Bronchial epithelial cell (primary cell): Measurements from ENCODE around the gene CMIP. TPM values are rescaled to one million over a fixed set of nuclear protein-coding genes. Genes with fewer than 3 reads are reported as not detected.

ENCODE experiments used
- DNase-seq: peaks from one replicate; pipeline ENCODE4 v3.0.0-alpha.2; 2010; ENCODE audit warnings: low read depth
- FAIRE-seq: peaks from 2 replicates; lab custom pipeline; 2011; peaks lifted over from hg19 to GRCh38; lab: Jason Lieb, UNC
- H3K27me3 ChIP-seq: 2 replicates; pipeline ENCODE4 v1.5.1; 2011; ENCODE audit warnings: low read length; ENCODE audit not compliant: control insufficient read depth, insufficient read depth
- H3K36me3 ChIP-seq: 2 replicates; pipeline ENCODE4 v1.5.1; 2011; ENCODE audit warnings: low read length; ENCODE audit not compliant: control insufficient read depth, insufficient read depth
- H3K4me3 ChIP-seq: 2 replicates; pipeline ENCODE4 v1.5.1; 2011; ENCODE audit warnings: mild to moderate bottlenecking, low read depth, low read length, control low read depth
- CTCF ChIP-seq: IDR thresholded peaks from 2 replicates; pipeline ENCODE4 v1.5.1; 2011; ENCODE audit warnings: mild to moderate bottlenecking, moderate library complexity, low read length, control low read depth, inconsistent platforms; ENCODE audit not compliant: insufficient read depth, severe bottlenecking
- total RNA-seq: library from RNA; depleted of rRNA; stranded (reverse); fragments of >200 nt; gene quantifications from 2 replicates; pipeline ENCODE4 v1.2.1, GENCODE V29; 2014

Gene CMIP
- total RNA-seq, 1 donor from 2014 or later = 21.1 TPM

GRCh38 chr16:81698310-81698641 is 253.7 kb downstream of the CMIP start:
- TF ChIP-seq CTCF = no peak
- no peak for DNase-seq
- Histone ChIP-seq H3K27me3 (no peaks in the 10 kb centered on the region), H3K4me3 (no peak overlapping the region), H3K36me3 (peaks cover 26% of the 10 kb centered on the region)
- FAIRE-seq = no peak

DNA sequence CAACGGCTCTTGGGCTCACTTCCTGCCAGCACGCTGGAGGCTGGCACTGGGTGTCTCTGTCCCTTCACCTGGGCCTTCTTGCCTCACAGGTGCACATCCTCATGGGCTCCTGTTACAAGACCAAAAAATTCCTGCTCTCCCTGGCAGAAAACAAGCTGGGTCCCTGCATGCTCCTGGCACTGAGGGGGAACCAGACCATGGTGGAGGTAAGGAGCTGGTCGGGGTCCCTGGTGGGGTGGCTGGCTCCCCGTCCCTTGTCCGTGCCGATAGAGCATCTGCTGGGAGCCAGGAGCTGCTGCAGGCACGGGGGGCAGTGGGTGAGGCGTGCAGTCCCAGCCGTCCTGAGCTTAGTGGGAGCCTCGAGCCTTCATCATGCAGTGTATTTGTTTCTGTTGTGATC is 255.0 kb downstream of the CMIP start:
- DNase-seq (no peak), FAIRE-seq (no peak)
- TF ChIP-seq CTCF = no peak
- Histone ChIP-seq H3K36me3 (peaks cover 21% of the 10 kb centered on the region), H3K27me3 (no peaks in the 10 kb centered on the region), H3K4me3 (no peak overlapping the region)

GRCh38 chr16:81700071-81700779 is 255.6 kb downstream of the CMIP start:
- H3K36me3 ChIP-seq = peaks cover 26% of the 10 kb centered on the region
- TF ChIP-seq CTCF = no peak
- no peaks in the 10 kb centered on the region for H3K27me3 ChIP-seq
- H3K4me3 ChIP-seq = no peak overlapping the region
- FAIRE-seq (no peak), DNase-seq (no peak)

DNA sequence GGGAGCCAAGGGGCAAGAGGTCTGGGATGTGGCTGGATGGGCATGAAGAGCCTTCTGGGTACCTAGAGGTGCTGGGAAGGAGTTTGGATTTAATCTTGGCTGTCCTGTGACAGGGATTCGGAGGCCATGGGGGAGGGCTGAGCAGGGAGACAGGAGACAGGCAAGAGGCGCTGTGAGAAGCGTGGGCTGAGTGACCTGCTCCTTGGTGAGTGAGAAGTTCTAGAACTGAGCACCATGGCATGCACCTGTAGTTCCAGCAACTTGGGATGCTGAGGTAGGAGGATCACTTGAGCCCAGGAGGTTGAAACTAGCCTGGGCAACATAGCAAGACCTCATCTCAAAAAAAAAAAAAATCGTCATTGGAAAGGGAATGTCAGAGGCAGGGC is 256.2 kb downstream of the CMIP start:
- Histone ChIP-seq H3K27me3 (no peaks in the 10 kb centered on the region), H3K36me3 (peaks cover 30% of the 10 kb centered on the region), H3K4me3 (no peak overlapping the region)
- FAIRE-seq = no peak
- DNase-seq = no peak
- TF ChIP-seq CTCF = no peak

DNA sequence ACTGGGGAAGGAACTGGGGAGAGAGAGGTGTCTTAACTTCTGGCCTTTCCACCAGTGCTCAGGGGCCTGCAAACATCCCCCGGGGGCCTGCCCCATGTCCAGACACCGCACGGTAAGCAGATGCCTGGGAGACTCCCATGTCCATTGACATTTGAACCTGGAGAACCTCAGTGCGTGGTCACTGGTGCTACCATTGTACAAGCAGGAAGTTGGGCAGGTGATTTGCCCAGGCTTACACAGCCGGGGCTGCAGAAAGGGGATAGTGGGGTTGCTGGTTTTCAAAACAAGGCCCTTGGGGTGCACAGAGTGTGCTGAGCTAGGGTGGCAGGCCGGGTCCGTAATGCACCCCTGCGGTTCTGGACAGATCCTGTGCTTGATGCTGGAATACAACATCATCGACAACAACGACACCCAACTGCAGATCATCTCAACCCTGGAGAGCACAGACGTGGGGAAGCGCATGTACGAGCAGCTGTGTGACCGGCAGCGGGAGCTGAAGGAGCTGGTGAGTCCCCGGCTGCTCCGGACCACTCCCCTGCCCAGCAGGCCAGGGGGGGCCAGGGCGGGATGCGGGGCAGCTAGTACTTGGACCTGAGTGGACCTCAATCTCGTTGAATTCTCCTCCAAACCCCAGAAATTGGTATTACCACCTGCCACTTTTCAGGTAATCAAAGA is 256.8 kb downstream of the CMIP start:
- no peak for TF ChIP-seq CTCF
- peaks cover 35% of the 10 kb centered on the region for H3K36me3 ChIP-seq
- H3K27me3 ChIP-seq = no peaks in the 10 kb centered on the region
- H3K4me3 ChIP-seq = no peak overlapping the region
- FAIRE-seq (no peak), DNase-seq (no peak)
